ENCODE data around the gene ARHGEF19.
"Not testable (repeated sequence)": the region's sequence is repeated elsewhere in the genome, so short reads cannot be mapped to it uniquely, and the experiment has no call there.

DNA sequence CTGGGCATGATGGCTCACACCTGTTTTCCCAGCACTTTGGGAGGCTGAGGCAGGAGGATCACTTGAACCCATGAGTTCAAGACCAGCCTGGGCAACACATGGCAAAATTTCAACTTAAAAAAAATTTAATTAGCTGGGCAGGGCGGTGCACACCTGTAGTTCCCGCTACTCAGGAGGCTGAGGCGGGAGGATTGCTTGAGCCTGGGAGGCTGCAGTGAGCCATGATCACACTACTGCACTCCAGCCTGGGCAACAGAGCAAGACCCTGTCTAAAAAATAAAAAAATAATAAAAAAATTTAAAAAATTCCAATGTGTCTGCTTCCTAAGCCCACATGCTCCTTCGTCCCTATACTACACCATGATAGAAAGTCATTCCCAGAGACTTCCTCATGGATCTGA, 16.3 kb downstream of the ARHGEF19 start:
- not testable (repeated sequence) for TF ChIP-seq ZFP3 (CRISPR knock-in tag; IDR thresholded peaks at IDR 0.05); RARB (CRISPR knock-in tag; IDR thresholded peaks at IDR 0.05); ZFP30 (CRISPR knock-in tag; IDR thresholded peaks at IDR 0.05); TCF4 (CRISPR knock-in tag; IDR thresholded peaks at IDR 0.05; ENCODE audit: borderline replicate concordance)
